K562 (cell line): ENCODE data around the gene CDC5L. TPM values are rescaled to one million over a fixed set of nuclear protein-coding genes. Genes with fewer than 3 reads are reported as not detected.

Experiments used
- ATAC-seq: fragments of 200-7000 bp; cut with Tn5 transposase; 3 replicates; pipeline ENCODE4 v1.9.1; 2020; ENCODE audit warnings: moderate library complexity
- BruUV-seq: library from RNA; stranded (reverse); fragments of 400-500 nt; replicated peaks from 2 replicates; lab custom pipeline; 2021; lab: Mats Ljungman, UMichigan
- CTCF ChIA-PET: fragments of 300-600 bp; formaldehyde crosslinking; extraction: SDS; loops from one replicate; lab custom pipeline; 2021; ENCODE audit warnings: low intra/inter-chr PET ratio; lab: Yijun Ruan, JAX
- POLR2A ChIA-PET: fragments of 300-600, 350-650 bp; sonication (Branson Sonifier 250); formaldehyde crosslinking; extraction: SDS; loops from one replicate; lab custom pipeline; 2021; ENCODE audit warnings: antibody characterized with exemption, inconsistent platforms; lab: Yijun Ruan, JAX
- DNase-seq, 4 experiments: peaks; one replicate each; pipeline versions ENCODE4 v3.0.0 to v3.0.0-alpha.2; 2011 to 2018; ENCODE audit warnings: low spot score in 3 of 4, mixed read lengths in 3 of 4; ENCODE audit errors: extremely low read depth in 1 of 4
- FAIRE-seq: peaks from 2 replicates; lab custom pipeline; 2011; peaks lifted over from hg19 to GRCh38; lab: Jason Lieb, UNC
- H2AFZ ChIP-seq: 2 replicates; pipeline ENCODE4 v1.6.0; 2011; ENCODE audit warnings: low read depth, low read length, control low read depth, inconsistent platforms
- H3K27ac ChIP-seq: fragments of 200-600 bp; 3 replicates; pipeline ENCODE4 v1.8.0; 2011; ENCODE audit warnings: low read depth, mild to moderate bottlenecking, control low read depth, inconsistent platforms, low read length, moderate library complexity, mixed read lengths; ENCODE audit errors: extremely low read depth
- H3K27me3 ChIP-seq, 2 experiments: fragments of 300-600 bp in 1 of 2; 2 replicates in 1 of 2; 3 replicates in 1 of 2; pipeline versions ENCODE4 v1.6.0 to v1.8.0; 2011; ENCODE audit warnings: inconsistent platforms in 2 of 2, low read length in 2 of 2, mild to moderate bottlenecking in 1 of 2, mixed read lengths in 1 of 2, moderate library complexity in 1 of 2; ENCODE audit not compliant: control insufficient read depth in 2 of 2, insufficient read depth in 2 of 2
- H3K36me3 ChIP-seq: fragments of 300-600 bp; 3 replicates; pipeline ENCODE4 v1.8.0; 2011; ENCODE audit warnings: mild to moderate bottlenecking, low read length, inconsistent platforms; ENCODE audit not compliant: control insufficient read depth, insufficient read depth
- H3K4me1 ChIP-seq, 2 experiments: fragments of 200-600 bp in 1 of 2; replicated peaks in 1 of 2; 2 replicates in 1 of 2; 3 replicates in 1 of 2; pipeline versions ENCODE4 v1.5.1 to v1.8.0; 2011; ENCODE audit warnings: inconsistent platforms in 2 of 2, low read length in 2 of 2, mild to moderate bottlenecking in 1 of 2, mixed read lengths in 1 of 2, moderate library complexity in 1 of 2; ENCODE audit not compliant: control insufficient read depth in 2 of 2, insufficient read depth in 2 of 2
- H3K4me2 ChIP-seq: 2 replicates; pipeline ENCODE4 v1.6.1; 2011; ENCODE audit warnings: low read length, control low read depth, inconsistent platforms, mixed read lengths; ENCODE audit not compliant: insufficient read depth
- H3K4me3 ChIP-seq: fragments of 200-600 bp; sonication (generic), shearing (Covaris generic); 2 replicates; pipeline ENCODE4 v1.5.1; 2016; ENCODE audit warnings: control low read depth, inconsistent platforms
- H3K79me2 ChIP-seq: fragments of 200-600 bp; 3 replicates; pipeline ENCODE4 v1.8.0; 2011; ENCODE audit warnings: low read length, inconsistent platforms; ENCODE audit not compliant: control insufficient read depth, insufficient read depth
- H3K9ac ChIP-seq, 2 experiments: 2 replicates each; pipeline versions ENCODE4 v1.6.0 to v1.6.1; 2011; ENCODE audit warnings: low read depth in 2 of 2, low read length in 2 of 2, control low read depth in 1 of 2, inconsistent platforms in 1 of 2, mild to moderate bottlenecking in 1 of 2, mixed read lengths in 1 of 2; ENCODE audit not compliant: insufficient read depth in 1 of 2
- H3K9me1 ChIP-seq: one replicate; pipeline ENCODE4 v1.6.0; 2011; ENCODE audit warnings: inconsistent platforms, mild to moderate bottlenecking, low read length, moderate library complexity; ENCODE audit not compliant: control insufficient read depth, insufficient read depth
- H3K9me3 ChIP-seq: replicated peaks from 2 replicates; pipeline ENCODE4 v1.5.1; 2011; ENCODE audit warnings: low read depth, low read length, inconsistent platforms; ENCODE audit not compliant: control insufficient read depth, insufficient read depth
- H4K20me1 ChIP-seq: replicated peaks from 2 replicates; pipeline ENCODE4 v1.6.1; 2011; ENCODE audit warnings: low read length, inconsistent platforms, mixed read lengths; ENCODE audit not compliant: control insufficient read depth, insufficient read depth
- E2F6 ChIP-seq, 2 experiments: IDR thresholded peaks; 2 replicates each; pipeline ENCODE4 v1.6.1; 2011; ENCODE audit warnings: borderline replicate concordance in 1 of 2, control low read depth in 1 of 2, low read depth in 1 of 2, low read length in 1 of 2, mild to moderate bottlenecking in 1 of 2, mixed read lengths in 1 of 2, moderate library complexity in 1 of 2; ENCODE audit not compliant: insufficient read depth in 1 of 2, insufficient read length in 1 of 2, poor library complexity in 1 of 2, severe bottlenecking in 1 of 2; ENCODE audit errors: extremely low read depth in 1 of 2
- GTF2E2 ChIP-seq: fragments of 200-800 bp; sonication (Bioruptor generic); IDR thresholded peaks from 2 replicates; pipeline ENCODE4 v1.6.1; 2016; ENCODE audit warnings: missing genetic modification characterization, missing compliant biosample characterization
- HDAC2 ChIP-seq: fragments of 450-650 bp; IDR thresholded peaks from 2 replicates; pipeline ENCODE4 v1.6.1; 2016; ENCODE audit warnings: mild to moderate bottlenecking
- HES1 ChIP-seq: fragments of 450-650 bp; IDR thresholded peaks from 2 replicates; pipeline ENCODE4 v1.6.1; 2016; ENCODE audit warnings: low read depth, mild to moderate bottlenecking, moderate library complexity
- HIVEP1 ChIP-seq: fragments of 250-450 bp; sonication (Bioruptor Pico); IDR thresholded peaks from 2 replicates; pipeline ENCODE4 v1.4.0; 2020; ENCODE audit warnings: mild to moderate bottlenecking
- IRF2 ChIP-seq: sonication (generic); formaldehyde crosslinking; IDR thresholded peaks from 2 replicates; pipeline ENCODE4 v1.8.1; 2022; ENCODE audit warnings: mild to moderate bottlenecking, missing genetic modification reagents
- MAFK ChIP-seq: IDR thresholded peaks from 2 replicates; pipeline ENCODE4 v1.6.1; 2011; ENCODE audit warnings: low read length, improper control_type of control experiment
- MECOM ChIP-seq: fragments of 250-450 bp; sonication (Bioruptor Pico); IDR thresholded peaks from 2 replicates; pipeline ENCODE4 v1.8.0; 2022; ENCODE audit warnings: inconsistent platforms
- MYNN ChIP-seq, 2 experiments: sonication (generic); formaldehyde crosslinking in 1 of 2; IDR thresholded peaks; 2 replicates each; pipeline versions ENCODE4 v1.5.0 to v1.6.1; 2016 to 2020; ENCODE audit warnings: antibody characterized with exemption in 1 of 2, missing genetic modification reagents in 1 of 2
- PHF8 ChIP-seq: fragments of 200-600 bp; sonication (generic); IDR thresholded peaks from 2 replicates; pipeline ENCODE4 v1.6.1; 2012; ENCODE audit warnings: mixed run types, mild to moderate bottlenecking, inconsistent platforms, low read length, moderate library complexity, borderline replicate concordance
- RHOXF2B ChIP-seq: fragments of 250-450 bp; sonication (Bioruptor Pico); conservative IDR thresholded peaks from 2 replicates; pipeline ENCODE4 v1.5.1; 2021
- TBL1XR1 ChIP-seq, 2 experiments: IDR thresholded peaks; 2 replicates each; pipeline ENCODE4 v1.6.1; 2012; ENCODE audit warnings: improper control_type of control experiment in 2 of 2, low read length in 2 of 2, mild to moderate bottlenecking in 1 of 2
- TEAD2 ChIP-seq: fragments of 450-650 bp; IDR thresholded peaks from 2 replicates; pipeline ENCODE4 v1.6.1; 2016; ENCODE audit warnings: missing genetic modification characterization, control low read depth, missing compliant biosample characterization
- TRIM24 ChIP-seq, 2 experiments: fragments of 450-650 bp; IDR thresholded peaks; 2 replicates each; pipeline ENCODE4 v1.6.1; 2016
- ZNF384 ChIP-seq: IDR thresholded peaks from 2 replicates; pipeline ENCODE4 v1.6.1; 2012; ENCODE audit warnings: low read depth, low read length, improper control_type of control experiment
- ZNF592 ChIP-seq: fragments of 450-650 bp; IDR thresholded peaks from 2 replicates; pipeline ENCODE4 v1.6.1; 2017; ENCODE audit warnings: antibody characterized with exemption, mild to moderate bottlenecking
- WGBS: fragments of 100-300 bp; shearing (Covaris generic); methylation state at CpG from one replicate; pipeline ENCODE4 v1.1.6; 2016; ENCODE audit warnings: low coverage, mixed read lengths; ENCODE audit not compliant: insufficient coverage; ENCODE audit errors: missing lambda C conversion rate; 5-methylcytosine and 5-hydroxymethylcytosine counted together
- in situ Hi-C: fragments of 300-500 bp; cut with MboI; formaldehyde crosslinking; loops from 4 replicates; pipeline ENCODE4 v1.15.0; 2018; ENCODE audit warnings: inconsistent platforms, mixed read lengths
- intact Hi-C: fragments of 100-400 bp; cut with micrococcal nuclease; formaldehyde crosslinking; loops from 2 replicates; pipeline ENCODE4 v1.14.2; 2022
- polyA plus RNA-seq, 8 experiments: library from polyadenylated mRNA; depleted of rRNA in 4 of 8; stranded (reverse) in 5 of 8; unstranded in 3 of 8; fragments of >200 nt; fragmentation: Nextera tagmentation in 2 of 8; fragmentation: Illumina TruSeq in 1 of 8; extraction: Ambion mirVana in 2 of 8; extraction: Trizol in 1 of 8; gene quantifications; 2 replicates each; pipeline versions ENCODE4 v1.2.1 to v1.2.3, GENCODE V29; 2011 to 2014; ENCODE audit warnings: inconsistent platforms in 1 of 8, missing spikeins in 1 of 8
- total RNA-seq, 7 experiments: library from RNA; depleted of rRNA in 6 of 7; stranded (reverse); fragments of >200 nt in 6 of 7; fragmentation: Illumina TruSeq in 2 of 7; extraction: Trizol in 2 of 7; gene quantifications; 2 replicates each; pipeline versions ENCODE4 v1.2.1 to v1.2.3, GENCODE V29; 2011 to 2021; ENCODE audit warnings: low replicate concordance in 1 of 7

The CDC5L gene
- total and polyA plus RNA-seq, 9 of the 15 experiments (the other 6 are each of a cell fraction or from before 2014, with no cell fraction given) = 22.3 to 44.2 (median 30.8) TPM

- ATAC-seq (peak; percentile 87), DNase-seq (peak; percentile 91 to 92 (median 92)), FAIRE-seq (peak; percentile 85)
- peak overlapping the region; percentile 66 to 78 for H3K9ac ChIP-seq
- POLR2A ChIA-PET = interaction anchor here (0.6 to 1.8 kb wide), 7 partner anchors 9 to 896 kb away, joined by 3 to 9 read pairs (median 3); no protein-coding TSS in a partner anchor
- H3K36me3 ChIP-seq = no peaks in the 10 kb centered on the region
- peaks cover 35 to 47% of the 10 kb centered on the region in 2 experiments for H3K4me1 ChIP-seq
- intact Hi-C loops = loop anchor here (1.0 to 10.0 kb wide), 6 partner anchors 18 to 1446 kb away; no protein-coding TSS in a partner anchor
- CTCF ChIA-PET = interaction anchor here (0.6 to 1.6 kb wide), 6 partner anchors 18 to 1454 kb away, joined by 3 to 9 read pairs (median 4); no protein-coding TSS in a partner anchor
- in situ Hi-C loops = loop anchor here (10.0 kb wide), 2 partner anchors 169 to 1439 kb away; no protein-coding TSS in a partner anchor
- no peak overlapping the region for H3K4me3 ChIP-seq
- no peaks in the 10 kb centered on the region for H3K9me3 ChIP-seq
- WGBS = 37% methylated on average over 23 of the region's 23 CpGs
- H3K9me1 ChIP-seq = no peaks in the 10 kb centered on the region
- peak overlapping the region; percentile 29; the same call in 1 of the 2 replicates for H3K4me2 ChIP-seq
- H3K27me3 ChIP-seq = peaks cover 21 to 36% of the 10 kb centered on the region in 2 experiments; a peak in 4 of 5 replicates
- peak overlapping the region; percentile 90 for H2AFZ ChIP-seq
- no peaks in the 10 kb centered on the region for H4K20me1 ChIP-seq
- H3K79me2 ChIP-seq = no peaks in the 10 kb centered on the region
- BruUV-seq = no TSS peak
- H3K27ac ChIP-seq = peak overlapping the region; percentile 48
- TF ChIP-seq TRIM24 (IDR thresholded peaks at IDR 0.05) = peak in 1 of 2 experiments; percentile 87; a peak in 2 of 4 replicates
- no peak for TF ChIP-seq GTF2E2 (tag)
- 0 out of 2 replicates have a peak, but pooled peaks have one; percentile 23 for TF ChIP-seq HDAC2
- no peak for TF ChIP-seq E2F6 (IDR thresholded peaks at IDR 0.05; ENCODE audit: borderline replicate concordance in 1 of 2, extremely low read depth in 1 of 2, insufficient read depth in 1 of 2, insufficient read length in 1 of 2, low read depth in 1 of 2, low read length in 1 of 2, poor library complexity in 1 of 2, severe bottlenecking in 1 of 2)
- peak; percentile 14; the same call in 1 of the 2 replicates for TF ChIP-seq MAFK
- no peak for TF ChIP-seq HIVEP1 (CRISPR knock-in tag)
- TF ChIP-seq ZNF592 = peak; percentile 68
- TF ChIP-seq HES1 = no peak
- no peak for TF ChIP-seq TEAD2 (tag)
- TF ChIP-seq MYNN (IDR thresholded peaks at IDR 0.05) = peak; percentile 26; the same call in 1 of the 2 replicates
- no peak for TF ChIP-seq MYNN (CRISPR knock-in tag; IDR thresholded peaks at IDR 0.05)
- 0 out of 2 replicates have a peak, but pooled peaks have one; percentile 14 for TF ChIP-seq ZNF384
- peak; percentile 26; the same call in 1 of the 2 replicates for TF ChIP-seq PHF8
- TF ChIP-seq TBL1XR1 (IDR thresholded peaks at IDR 0.05; ENCODE audit: low read length in 2 of 2) = peak; percentile 60 to 69; a peak in 3 of 4 replicates
- no peak for TF ChIP-seq IRF2 (CRISPR knock-in tag)
- no peak for TF ChIP-seq MECOM (CRISPR knock-in tag)
- no peak for TF ChIP-seq RHOXF2B (CRISPR knock-in tag)
Measured at GRCh38 chr6:44475779-44476434, 88.4 kb downstream of the CDC5L start.
